ENCODE results near the gene SEMG2. TPM values are rescaled to one million over a fixed set of nuclear protein-coding genes. Genes with fewer than 3 reads are reported as not detected.

SEMG2 gene
- total RNA-seq, 1 experiment from 2014 or later: not detected

DNA sequence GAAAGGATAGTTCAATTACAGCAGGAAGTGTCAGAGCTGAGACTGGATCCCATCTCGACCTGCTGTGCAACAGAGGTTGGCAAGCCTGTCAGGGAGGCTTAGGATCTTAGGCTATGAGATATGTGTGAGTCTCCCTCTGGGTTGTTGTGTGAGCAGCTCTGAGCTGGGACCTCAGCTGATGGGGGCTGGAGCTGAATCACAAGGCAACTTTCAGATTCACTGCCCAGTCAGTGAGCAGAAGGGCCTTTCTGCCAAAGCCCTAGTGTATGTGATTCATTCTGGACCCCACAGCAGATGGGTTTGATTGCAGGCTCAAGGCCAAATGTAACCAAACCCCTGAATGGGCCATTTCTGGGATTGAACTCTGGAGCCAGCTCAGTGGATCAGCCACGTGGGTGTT, 42.0 kb upstream of the SEMG2 start:
- H3F3A ChIP-seq (ENCODE audit: low read length, unreplicated experiment): no peaks in the 10 kb centered on the region
- no peaks in the 10 kb centered on the region for H3K27me3 ChIP-seq (ENCODE audit: low read length)
- H3K4me1 ChIP-seq (ENCODE audit: insufficient read depth, low read length): peaks cover 67% of the 10 kb centered on the region
- DNase-seq (peak; percentile 58), ATAC-seq (no peak)
- no peaks in the 10 kb centered on the region for H3K9me3 ChIP-seq (ENCODE audit: low read length)
- TF ChIP-seq, protein P1, sequence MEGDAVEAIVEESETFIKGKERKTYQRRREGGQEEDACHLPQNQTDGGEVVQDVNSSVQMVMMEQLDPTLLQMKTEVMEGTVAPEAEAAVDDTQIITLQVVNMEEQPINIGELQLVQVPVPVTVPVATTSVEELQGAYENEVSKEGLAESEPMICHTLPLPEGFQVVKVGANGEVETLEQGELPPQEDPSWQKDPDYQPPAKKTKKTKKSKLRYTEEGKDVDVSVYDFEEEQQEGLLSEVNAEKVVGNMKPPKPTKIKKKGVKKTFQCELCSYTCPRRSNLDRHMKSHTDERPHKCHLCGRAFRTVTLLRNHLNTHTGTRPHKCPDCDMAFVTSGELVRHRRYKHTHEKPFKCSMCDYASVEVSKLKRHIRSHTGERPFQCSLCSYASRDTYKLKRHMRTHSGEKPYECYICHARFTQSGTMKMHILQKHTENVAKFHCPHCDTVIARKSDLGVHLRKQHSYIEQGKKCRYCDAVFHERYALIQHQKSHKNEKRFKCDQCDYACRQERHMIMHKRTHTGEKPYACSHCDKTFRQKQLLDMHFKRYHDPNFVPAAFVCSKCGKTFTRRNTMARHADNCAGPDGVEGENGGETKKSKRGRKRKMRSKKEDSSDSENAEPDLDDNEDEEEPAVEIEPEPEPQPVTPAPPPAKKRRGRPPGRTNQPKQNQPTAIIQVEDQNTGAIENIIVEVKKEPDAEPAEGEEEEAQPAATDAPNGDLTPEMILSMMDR (conservative IDR thresholded peaks at IDR 0.05; ENCODE audit: low read depth, low read length): no peak
- no peak for TF ChIP-seq EZH2phosphoT487 (IDR thresholded peaks at IDR 0.05; ENCODE audit: borderline replicate concordance, low read length)
- no peak for TF ChIP-seq EZH2 (IDR thresholded peaks at IDR 0.05; ENCODE audit: low read length, unreplicated experiment)
- no TSS peak for BruUV-seq (replicated peaks)
- no peaks in the 10 kb centered on the region for H3K79me2 ChIP-seq (ENCODE audit: low read length)
- intact Hi-C loops (cut with micrococcal nuclease): loop anchor here (5.0 kb wide), 1 partner anchor 42 kb away; no protein-coding TSS in a partner anchor
- no peaks in the 10 kb centered on the region for H3K36me3 ChIP-seq (ENCODE audit: low read depth, low read length)
- ChIA-PET POLR2A (ENCODE audit: unreplicated experiment) (no interaction called here), CTCF (no interaction called here)
- H3K4me2 ChIP-seq (ENCODE audit: low read length): no peak overlapping the region
- H3K27ac ChIP-seq (ENCODE audit: low read length): 0 out of 2 replicates have a peak overlapping the region, but pooled peaks have one; percentile 7
- H2AFZ ChIP-seq (ENCODE audit: low read length): no peak overlapping the region
- no peaks in the 10 kb centered on the region for H4K20me1 ChIP-seq (ENCODE audit: low read length)
- no peaks in the 10 kb centered on the region for H3K9me2 ChIP-seq (replicated peaks; ENCODE audit: low read length)
- H3K9ac ChIP-seq (ENCODE audit: low read length): no peak overlapping the region
- no peak overlapping the region for H3K4me3 ChIP-seq (ENCODE audit: low read length)

DNA sequence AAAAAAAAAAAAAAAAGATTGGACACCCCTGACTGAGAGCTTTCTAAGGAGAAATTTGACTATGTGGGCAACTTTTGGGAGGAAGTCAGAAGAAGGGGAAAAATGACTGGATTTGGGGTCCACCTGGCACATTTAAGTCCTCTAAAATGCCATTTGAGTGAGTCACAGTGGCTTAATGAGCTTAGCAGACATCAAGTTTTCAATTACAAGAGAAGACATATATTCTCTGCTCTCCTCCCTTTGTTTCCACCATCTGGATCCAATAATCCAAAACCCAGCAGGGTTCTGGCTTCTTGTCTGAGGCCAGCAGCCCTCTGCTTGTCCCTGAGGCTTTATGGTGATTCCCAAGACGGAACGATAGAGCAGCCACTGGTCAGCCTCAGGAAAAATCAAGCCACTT, 39.5 kb upstream of the SEMG2 start:
- H3K9me3 ChIP-seq (ENCODE audit: low read length): no peaks in the 10 kb centered on the region
- peak; percentile 33 for DNase-seq
- no peak overlapping the region for H3K27ac ChIP-seq (ENCODE audit: low read length)
- no peaks in the 10 kb centered on the region for H3K36me3 ChIP-seq (ENCODE audit: low read depth, low read length)
- no peaks in the 10 kb centered on the region for H3K79me2 ChIP-seq (ENCODE audit: low read length)
- no peak overlapping the region for H2AFZ ChIP-seq (ENCODE audit: low read length)
- no peak for TF ChIP-seq EZH2phosphoT487 (IDR thresholded peaks at IDR 0.05; ENCODE audit: borderline replicate concordance, low read length)
- no peak for TF ChIP-seq EZH2 (IDR thresholded peaks at IDR 0.05; ENCODE audit: low read length, unreplicated experiment)
- TF ChIP-seq, protein P1 (conservative IDR thresholded peaks at IDR 0.05; ENCODE audit: low read depth, low read length): no peak
- no peak overlapping the region for H3K4me3 ChIP-seq (ENCODE audit: low read length)
- H3K27me3 ChIP-seq (ENCODE audit: low read length): no peaks in the 10 kb centered on the region
- H4K20me1 ChIP-seq (ENCODE audit: low read length): no peaks in the 10 kb centered on the region
- no peak overlapping the region for H3K4me2 ChIP-seq (ENCODE audit: low read length)
- peaks cover 44% of the 10 kb centered on the region for H3K4me1 ChIP-seq (ENCODE audit: insufficient read depth, low read length)
- no peak overlapping the region for H3K9ac ChIP-seq (ENCODE audit: low read length)
- no peak for ATAC-seq
- ChIA-PET POLR2A (ENCODE audit: unreplicated experiment) (no interaction called here), CTCF (interaction anchor here (0.7 kb wide), 1 partner anchor 48 kb away, joined by 7 read pairs; no protein-coding TSS in a partner anchor)
- no peaks in the 10 kb centered on the region for H3K9me2 ChIP-seq (replicated peaks; ENCODE audit: low read length)
- no TSS peak for BruUV-seq (replicated peaks)
- intact Hi-C loops (cut with micrococcal nuclease): no loop called here
- H3F3A ChIP-seq (ENCODE audit: low read length, unreplicated experiment): no peaks in the 10 kb centered on the region

DNA sequence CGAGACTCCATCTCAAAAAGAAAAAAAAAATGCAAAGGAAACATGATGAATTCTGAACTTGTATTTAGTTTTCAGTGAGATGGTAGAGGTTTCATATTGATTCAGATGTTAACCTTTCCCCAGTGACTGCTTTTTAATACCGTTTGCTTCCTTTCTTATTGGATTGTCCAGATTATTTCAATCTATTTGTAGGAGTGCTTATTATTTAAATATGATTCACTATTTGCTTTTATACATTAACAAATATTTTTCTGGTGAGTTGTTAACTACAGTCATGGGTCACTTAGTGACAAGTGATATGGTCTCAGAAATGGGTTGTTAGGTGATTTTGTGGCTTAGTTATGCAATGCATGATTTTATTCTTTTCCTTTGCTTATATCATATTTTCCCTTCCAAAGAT, 38.1 kb upstream of the SEMG2 start:
- no peak for TF ChIP-seq EZH2phosphoT487 (IDR thresholded peaks at IDR 0.05; ENCODE audit: borderline replicate concordance, low read length)
- TF ChIP-seq, protein P1 (conservative IDR thresholded peaks at IDR 0.05; ENCODE audit: low read depth, low read length): no peak
- no peak for TF ChIP-seq EZH2 (IDR thresholded peaks at IDR 0.05; ENCODE audit: low read length, unreplicated experiment)
- CTCF ChIA-PET: interaction anchor here (0.6 kb wide), 1 partner anchor 139 kb away, joined by 5 read pairs; no protein-coding TSS in a partner anchor
- peak overlapping the region; percentile 43 for H3K4me2 ChIP-seq (ENCODE audit: low read length)

More for the DNA sequence above, 38.1 kb upstream of the SEMG2 start:
- Histone ChIP-seq H3K4me3 (ENCODE audit: low read length) (no peak overlapping the region), H3K27me3 (ENCODE audit: low read length) (no peaks in the 10 kb centered on the region), H2AFZ (ENCODE audit: low read length) (no peak overlapping the region), H3F3A (ENCODE audit: low read length, unreplicated experiment) (no peaks in the 10 kb centered on the region), H3K79me2 (ENCODE audit: low read length) (no peaks in the 10 kb centered on the region), H3K27ac (ENCODE audit: low read length) (peak overlapping the region; percentile 78), H3K36me3 (ENCODE audit: low read depth, low read length) (no peaks in the 10 kb centered on the region), H3K4me1 (ENCODE audit: insufficient read depth, low read length) (peaks cover 43% of the 10 kb centered on the region), H3K9me3 (ENCODE audit: low read length) (no peaks in the 10 kb centered on the region), H3K9ac (ENCODE audit: low read length) (no peak overlapping the region), H3K9me2 (replicated peaks; ENCODE audit: low read length) (no peaks in the 10 kb centered on the region), H4K20me1 (ENCODE audit: low read length) (no peaks in the 10 kb centered on the region)
- intact Hi-C loops (cut with micrococcal nuclease): no loop called here
- BruUV-seq (replicated peaks): no TSS peak
- DNase-seq: peak; percentile 91
- POLR2A ChIA-PET (ENCODE audit: unreplicated experiment): no interaction called here
- peak; percentile 82 for ATAC-seq

Data from PC-3 (cell line).